Liver (tissue), 9 donors: ENCODE results near the gene PCDH12. TPM values are rescaled to one million over a fixed set of nuclear protein-coding genes. Genes with fewer than 3 reads are reported as not detected.

ENCODE experiments used
- DNase-seq: peaks from one replicate; pipeline ENCODE4 v3.0.0-alpha.2; 2017; ENCODE audit warnings: low spot score
- H3K27ac ChIP-seq, 2 donors: one replicate each; pipeline ENCODE4 v1.7.0; 2013; ENCODE audit warnings: inconsistent platforms in 2 of 2, low read length in 2 of 2, control low read depth in 1 of 2, low read depth in 1 of 2, mild to moderate bottlenecking in 1 of 2
- H3K27me3 ChIP-seq, 4 donors: one replicate each; pipeline versions ENCODE4 v1.6.1 to v1.7.0; 2013; ENCODE audit warnings: low read length in 3 of 4, inconsistent platforms in 1 of 4, mild to moderate bottlenecking in 1 of 4, moderate library complexity in 1 of 4; ENCODE audit not compliant: control insufficient read depth in 4 of 4, insufficient read depth in 4 of 4
- H3K36me3 ChIP-seq, 4 donors: one replicate each; pipeline versions ENCODE4 v1.6.1 to v1.7.0; 2013; ENCODE audit warnings: low read length in 3 of 4, mild to moderate bottlenecking in 3 of 4, low read depth in 1 of 4, moderate library complexity in 1 of 4; ENCODE audit not compliant: control insufficient read depth in 4 of 4, insufficient read depth in 3 of 4
- H3K4me1 ChIP-seq, 4 donors: one replicate each; pipeline versions ENCODE4 v1.6.1 to v1.7.0; 2013; ENCODE audit warnings: low read length in 3 of 4, mild to moderate bottlenecking in 3 of 4, moderate library complexity in 1 of 4; ENCODE audit not compliant: control insufficient read depth in 4 of 4, insufficient read depth in 4 of 4
- H3K4me3 ChIP-seq, 3 donors: one replicate each; pipeline versions ENCODE4 v1.6.1 to v1.7.0; 2013; ENCODE audit warnings: low read length in 3 of 3, control low read depth in 1 of 3, low read depth in 1 of 3, mild to moderate bottlenecking in 1 of 3
- H3K9ac ChIP-seq, 2 donors: one replicate each; pipeline ENCODE4 v1.7.0; 2013; ENCODE audit warnings: low read length in 2 of 2, mild to moderate bottlenecking in 2 of 2, moderate library complexity in 2 of 2, control low read depth in 1 of 2, low read depth in 1 of 2
- H3K9me3 ChIP-seq, 4 donors: one replicate each; pipeline versions ENCODE4 v1.6.1 to v1.7.0; 2013; ENCODE audit warnings: low read length in 3 of 4; ENCODE audit not compliant: control insufficient read depth in 4 of 4
- CTCF ChIP-seq: fragments of 150-350 bp; IDR thresholded peaks from 2 replicates; pipeline ENCODE4 v1.5.1; 2017; ENCODE audit warnings: improper control_type of control experiment, low read depth, low read length; ENCODE audit not compliant: missing input control
- EGR1 ChIP-seq, 2 donors: IDR thresholded peaks; 2 replicates each; pipeline ENCODE4 v1.6.1; 2016 to 2018; ENCODE audit warnings: antibody characterized with exemption in 2 of 2, low read depth in 2 of 2
- FOXA1 ChIP-seq: IDR thresholded peaks from 2 replicates; pipeline ENCODE4 v1.6.1; 2016; ENCODE audit warnings: antibody characterized with exemption
- FOXA2 ChIP-seq: IDR thresholded peaks from 2 replicates; pipeline ENCODE4 v1.6.1; 2016; ENCODE audit warnings: antibody characterized with exemption
- GABPA ChIP-seq, 2 donors: IDR thresholded peaks in 1 of 2; conservative IDR thresholded peaks in 1 of 2; 2 replicates each; pipeline ENCODE4 v1.6.1; 2016; ENCODE audit warnings: antibody characterized with exemption in 2 of 2, mild to moderate bottlenecking in 1 of 2, moderate library complexity in 1 of 2
- HNF4A ChIP-seq, 2 donors: conservative IDR thresholded peaks; 2 replicates each; pipeline ENCODE4 v1.6.1; 2016; ENCODE audit warnings: antibody characterized with exemption in 2 of 2, mild to moderate bottlenecking in 2 of 2
- HNF4G ChIP-seq: IDR thresholded peaks from 2 replicates; pipeline ENCODE4 v1.6.1; 2016; ENCODE audit warnings: antibody characterized with exemption
- JUND ChIP-seq, 2 donors: IDR thresholded peaks; 2 replicates each; pipeline ENCODE4 v1.6.1; 2016; ENCODE audit warnings: antibody characterized with exemption in 2 of 2
- NR2F2 ChIP-seq: IDR thresholded peaks from 2 replicates; pipeline ENCODE4 v1.6.1; 2016; ENCODE audit warnings: antibody characterized with exemption
- REST ChIP-seq: IDR thresholded peaks from 2 replicates; pipeline ENCODE4 v1.6.1; 2016; ENCODE audit warnings: antibody characterized with exemption, mild to moderate bottlenecking
- RXRA ChIP-seq, 2 donors: IDR thresholded peaks; 2 replicates each; pipeline ENCODE4 v1.6.1; 2017 to 2018; ENCODE audit warnings: antibody characterized with exemption in 2 of 2, mild to moderate bottlenecking in 1 of 2
- SP1 ChIP-seq: IDR thresholded peaks from 2 replicates; pipeline ENCODE4 v1.6.1; 2018; ENCODE audit warnings: antibody characterized with exemption, mild to moderate bottlenecking
- TAF1 ChIP-seq: conservative IDR thresholded peaks from 2 replicates; pipeline ENCODE4 v1.6.1; 2016; ENCODE audit warnings: antibody characterized with exemption, mild to moderate bottlenecking
- YY1 ChIP-seq: IDR thresholded peaks from 2 replicates; pipeline ENCODE4 v1.6.1; 2016; ENCODE audit warnings: antibody characterized with exemption, mild to moderate bottlenecking
- ZBTB33 ChIP-seq: IDR thresholded peaks from 2 replicates; pipeline ENCODE4 v1.6.1; 2016; ENCODE audit warnings: antibody characterized with exemption
- WGBS: extraction: QIAGEN DNeasy Blood & Tissue Kit; methylation state at CpG from one replicate; pipeline ENCODE4 v1.1.7; 2013; 5-methylcytosine and 5-hydroxymethylcytosine counted together
- polyA plus RNA-seq, 2 donors: library from polyadenylated mRNA; stranded (reverse) in 1 of 2; unstranded in 1 of 2; fragments of 200-250 nt in 1 of 2; fragments of >200 nt in 1 of 2; fragmentation: Nextera tagmentation in 1 of 2; extraction: Ambion mirVana in 1 of 2; gene quantifications; one replicate each; pipeline versions ENCODE4 v1.2.1 to v1.2.3, GENCODE V29; 2013 to 2015
- total RNA-seq, 2 donors: library from RNA; depleted of rRNA; stranded (reverse); fragments of >200 nt; gene quantifications; one replicate each; pipeline ENCODE4 v1.2.3, GENCODE V29; 2014
- TF ChIP-seq, protein P1 (sequence below): IDR thresholded peaks from 2 replicates; pipeline ENCODE4 v1.6.1; 2016; ENCODE audit warnings: antibody characterized with exemption
- TF ChIP-seq, protein P2 (sequence below): IDR thresholded peaks from 2 replicates; pipeline ENCODE4 v1.6.1; 2016; ENCODE audit warnings: antibody characterized with exemption
- donor health status: healthy.
- donor health status: healthy.
- donor health status: healthy.
- donor health status: healthy.
- donor health status: healthy.

The PCDH12 gene
- total and polyA plus RNA-seq, 4 donors: 0.74 to 4.9 (median 3.8) TPM

DNA sequence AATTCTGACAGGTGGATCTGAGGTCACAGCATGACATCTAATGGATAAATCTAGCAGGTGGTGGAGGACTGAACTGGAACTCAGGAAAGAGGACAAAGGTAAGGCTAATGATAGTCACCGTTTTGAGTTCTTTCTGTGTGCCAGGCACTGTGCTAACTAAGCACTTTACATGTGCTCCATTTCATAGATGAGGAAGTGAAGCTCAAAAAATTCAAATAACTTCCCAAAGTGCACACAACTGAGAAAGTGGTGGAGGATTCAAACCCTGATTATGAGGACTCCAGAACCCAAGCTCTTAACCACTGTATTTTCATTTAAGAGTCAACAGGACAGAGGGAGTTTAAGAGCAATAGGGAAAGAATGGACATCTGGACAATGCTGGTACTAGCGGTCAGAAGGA lies 41.5 kb downstream of the PCDH12 start:
- Histone ChIP-seq H3K4me1 (peaks cover 6 to 18% (median 8%) of the 10 kb centered on the region in 4 donors), H3K27me3 (no peaks in the 10 kb centered on the region), H3K9me3 (no peaks in the 10 kb centered on the region), H3K4me3 (no peak overlapping the region), H3K36me3 (no peaks in the 10 kb centered on the region), H3K9ac (no peak overlapping the region), H3K27ac (no peak overlapping the region)
- TF ChIP-seq CTCF (no peak), EGR1 (IDR thresholded peaks at IDR 0.05; ENCODE audit: low read depth in 2 of 2) (no peak), YY1 (no peak), FOXA2 (no peak), HNF4A (conservative IDR thresholded peaks at IDR 0.05) (no peak), FOXA1 (no peak), RXRA (IDR thresholded peaks at IDR 0.05) (no peak), REST (no peak), NR2F2 (no peak), TAF1 (no peak), ZBTB33 (no peak), SP1 (no peak)
- TF ChIP-seq, protein P1, sequence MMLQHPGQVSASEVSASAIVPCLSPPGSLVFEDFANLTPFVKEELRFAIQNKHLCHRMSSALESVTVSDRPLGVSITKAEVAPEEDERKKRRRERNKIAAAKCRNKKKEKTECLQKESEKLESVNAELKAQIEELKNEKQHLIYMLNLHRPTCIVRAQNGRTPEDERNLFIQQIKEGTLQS: no peak
- TF ChIP-seq, protein P2, sequence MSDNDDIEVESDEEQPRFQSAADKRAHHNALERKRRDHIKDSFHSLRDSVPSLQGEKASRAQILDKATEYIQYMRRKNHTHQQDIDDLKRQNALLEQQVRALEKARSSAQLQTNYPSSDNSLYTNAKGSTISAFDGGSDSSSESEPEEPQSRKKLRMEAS: no peak
- 62% methylated on average over 2 of the region's 2 CpGs for WGBS
- no peak for DNase-seq

GRCh38 chr5:141915881-141916336 lies 42.1 kb downstream of the PCDH12 start:
- 92% methylated on average over 6 of the region's 6 CpGs for WGBS
- Histone ChIP-seq H3K9me3 (no peaks in the 10 kb centered on the region), H3K4me3 (no peak overlapping the region), H3K27ac (no peak overlapping the region), H3K9ac (no peak overlapping the region), H3K36me3 (no peaks in the 10 kb centered on the region), H3K27me3 (no peaks in the 10 kb centered on the region), H3K4me1 (peaks cover 6 to 18% (median 8%) of the 10 kb centered on the region in 4 donors)
- DNase-seq: no peak
- TF ChIP-seq JUND (IDR thresholded peaks at IDR 0.05): no peak
- no peak for TF ChIP-seq REST
- no peak for TF ChIP-seq SP1
- no peak for TF ChIP-seq FOXA1
- no peak for TF ChIP-seq GABPA (IDR thresholded peaks at IDR 0.05 in 1 of 2, conservative IDR thresholded peaks at IDR 0.05 in 1 of 2)
- TF ChIP-seq HNF4G: no peak
- TF ChIP-seq ZBTB33: no peak
